Measurements from ENCODE around the gene QSOX1. TPM values are rescaled to one million over a fixed set of nuclear protein-coding genes. Genes with fewer than 3 reads are reported as not detected.

QSOX1 gene
- total and polyA plus RNA-seq, 8 donors = 38.5 to 323 (median 111) TPM

DNA sequence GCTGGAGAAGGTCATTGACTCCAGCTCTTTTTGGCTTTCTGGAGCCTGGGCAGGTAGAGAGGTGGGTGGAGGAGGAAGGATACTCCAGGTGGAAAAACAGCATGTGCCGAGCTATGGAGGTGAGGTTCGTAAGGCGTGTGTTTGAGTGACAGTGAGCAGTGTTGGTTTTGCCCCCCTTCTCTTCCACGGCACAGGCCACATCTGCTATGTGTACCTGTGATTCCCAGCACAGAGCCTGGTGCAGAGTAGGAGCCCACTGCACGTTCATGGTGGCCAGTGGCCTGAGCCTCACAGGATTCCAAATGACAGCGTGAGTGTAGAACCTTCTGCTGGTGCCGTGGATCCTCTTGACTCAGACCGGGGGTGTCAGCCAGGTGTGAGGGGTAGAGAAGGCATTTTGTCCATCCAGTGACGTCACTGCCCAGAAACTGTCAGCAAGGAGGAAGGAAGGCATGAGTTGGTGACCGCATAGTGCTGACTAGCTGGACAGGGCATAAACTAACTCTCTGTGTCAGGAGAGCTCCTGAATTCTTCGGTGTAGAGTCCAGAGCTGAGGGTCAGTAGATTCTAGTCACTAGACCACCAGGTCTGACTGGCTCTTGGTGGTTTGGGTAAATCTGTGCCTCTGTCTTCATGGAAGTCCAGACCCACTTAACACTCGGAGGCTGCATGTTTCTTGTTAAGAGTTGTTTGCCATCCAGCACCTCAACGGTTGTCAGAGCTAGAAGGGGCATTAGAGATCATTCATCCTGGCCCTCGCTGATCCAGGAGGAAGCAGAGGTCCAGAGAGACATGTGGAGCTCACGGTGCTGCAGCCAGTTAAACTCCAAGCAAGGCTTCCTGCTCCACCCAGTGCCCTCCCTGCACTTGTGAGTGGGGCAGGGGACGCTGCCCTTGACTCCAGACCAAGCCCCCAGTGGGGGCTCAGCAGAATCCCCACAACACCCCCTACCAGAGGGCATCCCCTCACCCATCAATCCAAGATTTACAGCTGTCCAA lies 3.8 kb downstream of the QSOX1 start:
- Histone ChIP-seq H3K9me3 (no peaks in the 10 kb centered on the region), H3K4me1 (peaks cover 38 to 85% (median 81%) of the 10 kb centered on the region in 4 donors), H3K27me3 (no peaks in the 10 kb centered on the region), H3K36me3 (no peaks in the 10 kb centered on the region), H3K27ac (peak overlapping the region; percentile 90 to 96 (median 94)), H3K4me3 (peak overlapping the region in 1 of 4 donors; percentile 25)
- TF ChIP-seq POLR2AphosphoS5 (IDR thresholded peaks at IDR 0.05) (no peak), EP300 (IDR thresholded peaks at IDR 0.05) (no peak), POLR2A (IDR thresholded peaks at IDR 0.05) (no peak)
- TF ChIP-seq, protein P1, sequence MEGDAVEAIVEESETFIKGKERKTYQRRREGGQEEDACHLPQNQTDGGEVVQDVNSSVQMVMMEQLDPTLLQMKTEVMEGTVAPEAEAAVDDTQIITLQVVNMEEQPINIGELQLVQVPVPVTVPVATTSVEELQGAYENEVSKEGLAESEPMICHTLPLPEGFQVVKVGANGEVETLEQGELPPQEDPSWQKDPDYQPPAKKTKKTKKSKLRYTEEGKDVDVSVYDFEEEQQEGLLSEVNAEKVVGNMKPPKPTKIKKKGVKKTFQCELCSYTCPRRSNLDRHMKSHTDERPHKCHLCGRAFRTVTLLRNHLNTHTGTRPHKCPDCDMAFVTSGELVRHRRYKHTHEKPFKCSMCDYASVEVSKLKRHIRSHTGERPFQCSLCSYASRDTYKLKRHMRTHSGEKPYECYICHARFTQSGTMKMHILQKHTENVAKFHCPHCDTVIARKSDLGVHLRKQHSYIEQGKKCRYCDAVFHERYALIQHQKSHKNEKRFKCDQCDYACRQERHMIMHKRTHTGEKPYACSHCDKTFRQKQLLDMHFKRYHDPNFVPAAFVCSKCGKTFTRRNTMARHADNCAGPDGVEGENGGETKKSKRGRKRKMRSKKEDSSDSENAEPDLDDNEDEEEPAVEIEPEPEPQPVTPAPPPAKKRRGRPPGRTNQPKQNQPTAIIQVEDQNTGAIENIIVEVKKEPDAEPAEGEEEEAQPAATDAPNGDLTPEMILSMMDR (IDR thresholded peaks at IDR 0.05) = no peak
- WGBS, 5 donors = 38 to 69% (median 54%) methylated on average over 16 of the region's 16 CpGs
- intact Hi-C loops (cut with DNase I; ENCODE audit: low total_unique reads) = no loop called here
- peak in 1 of 2 donors; percentile 63 for DNase-seq

DNA sequence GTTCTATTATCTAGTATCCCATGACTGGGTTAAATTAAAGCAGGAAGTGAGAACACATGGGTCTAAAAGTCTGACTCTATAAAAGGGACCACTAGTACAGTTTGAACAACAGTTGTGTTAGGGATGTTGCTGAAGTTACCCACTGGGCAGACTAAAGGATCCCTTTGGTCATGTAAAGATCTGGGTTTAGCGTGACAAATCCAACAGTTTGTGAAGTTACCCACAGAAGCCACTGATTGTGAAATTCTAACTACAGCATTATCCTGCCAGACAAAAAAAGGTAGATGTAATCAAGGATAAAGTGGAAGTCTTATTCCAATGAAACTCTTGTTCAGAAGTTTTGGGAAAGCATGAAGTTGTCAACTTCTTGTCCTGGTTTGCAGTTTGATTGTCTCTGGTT lies 5.7 kb downstream of the QSOX1 start:
- intact Hi-C loops (cut with DNase I; ENCODE audit: low total_unique reads) = no loop called here
- H3K27me3 ChIP-seq = no peaks in the 10 kb centered on the region
- no peak for TF ChIP-seq EP300 (IDR thresholded peaks at IDR 0.05)
- TF ChIP-seq, protein P1 (IDR thresholded peaks at IDR 0.05) = no peak
- peak overlapping the region in 1 of 5 donors; percentile 44 for H3K27ac ChIP-seq
- 87 to 100% (median 90%) methylated on average over 1 of the region's 1 CpG for WGBS, 5 donors
- no peaks in the 10 kb centered on the region for H3K36me3 ChIP-seq
- no peak for DNase-seq
- H3K4me1 ChIP-seq = peaks cover 38 to 96% (median 82%) of the 10 kb centered on the region in 4 donors
- no peaks in the 10 kb centered on the region for H3K9me3 ChIP-seq
- H3K4me3 ChIP-seq = no peak overlapping the region

DNA sequence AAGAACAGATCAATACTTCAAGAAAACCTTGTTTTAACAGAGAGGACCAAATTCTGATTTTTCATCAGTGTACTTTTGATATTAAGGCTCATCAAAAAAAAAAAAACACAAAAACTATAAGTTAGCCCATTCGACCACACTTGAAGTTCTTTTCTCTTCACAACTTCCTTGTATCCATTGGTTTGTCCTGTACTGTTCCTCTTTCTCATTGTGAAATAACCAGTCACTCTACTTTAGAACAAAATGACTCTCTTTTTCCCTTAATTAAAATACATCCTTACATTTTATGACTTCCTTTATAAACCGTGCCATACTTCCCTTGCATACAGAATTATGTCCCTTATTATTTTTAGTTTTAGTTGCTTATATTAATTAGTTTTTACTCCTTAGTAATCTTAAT lies 8.4 kb downstream of the QSOX1 start:
- intact Hi-C loops (cut with DNase I; ENCODE audit: low total_unique reads) = no loop called here
- H3K27me3 ChIP-seq = no peaks in the 10 kb centered on the region
- 62 to 77% (median 74%) methylated on average over 2 of the region's 2 CpGs for WGBS, 5 donors
- no peak overlapping the region for H3K27ac ChIP-seq
- TF ChIP-seq POLR2AphosphoS5 (IDR thresholded peaks at IDR 0.05) (no peak), POLR2A (IDR thresholded peaks at IDR 0.05) (no peak), EP300 (IDR thresholded peaks at IDR 0.05) (no peak)
- TF ChIP-seq, protein P1 (IDR thresholded peaks at IDR 0.05) = no peak
- DNase-seq = no peak
- peaks cover 0 to 17% (median 10%) of the 10 kb centered on the region in 4 donors for H3K36me3 ChIP-seq
- H3K4me1 ChIP-seq = peaks cover 40 to 96% (median 84%) of the 10 kb centered on the region in 4 donors
- no peaks in the 10 kb centered on the region for H3K9me3 ChIP-seq
- H3K4me3 ChIP-seq = no peak overlapping the region

DNA sequence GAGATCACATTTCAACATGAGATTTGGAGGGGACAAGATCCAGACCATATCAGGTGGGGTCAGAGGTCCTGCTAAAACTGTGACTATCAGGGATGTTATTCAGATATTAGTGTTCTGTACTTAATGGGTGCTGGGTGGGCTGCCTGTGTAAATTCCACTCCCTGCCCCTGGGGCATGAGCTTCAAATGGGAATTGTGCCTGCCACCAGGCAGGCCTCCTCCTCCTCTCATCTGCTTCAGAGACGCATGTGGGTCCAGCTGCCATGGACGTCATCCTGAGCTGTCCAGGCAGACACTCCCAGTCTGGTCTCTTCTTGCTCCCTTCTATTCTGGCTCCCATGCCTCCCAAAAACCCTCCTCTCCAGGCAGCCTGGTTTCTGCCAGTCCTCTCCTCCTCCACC lies 10.4 kb downstream of the QSOX1 start:
- DNase-seq = no peak
- no peak overlapping the region for H3K4me3 ChIP-seq
- peaks cover 45 to 96% (median 84%) of the 10 kb centered on the region in 4 donors for H3K4me1 ChIP-seq
- TF ChIP-seq, protein P1 (IDR thresholded peaks at IDR 0.05) = no peak
- TF ChIP-seq POLR2AphosphoS5 (IDR thresholded peaks at IDR 0.05) = no peak
- no peak for TF ChIP-seq EP300 (IDR thresholded peaks at IDR 0.05)
- TF ChIP-seq POLR2A (IDR thresholded peaks at IDR 0.05) = no peak
- WGBS, 5 donors = 83 to 91% (median 89%) methylated on average over 2 of the region's 2 CpGs
- intact Hi-C loops (cut with DNase I; ENCODE audit: low total_unique reads) = no loop called here
- H3K27me3 ChIP-seq = no peaks in the 10 kb centered on the region
- H3K9me3 ChIP-seq = no peaks in the 10 kb centered on the region
- H3K36me3 ChIP-seq = peaks cover 0 to 27% (median 15%) of the 10 kb centered on the region in 4 donors
- peak overlapping the region in 2 of 5 donors; percentile 13 to 84 for H3K27ac ChIP-seq

Measured in stomach (tissue), 9 donors.